GM18520 (cell line): ENCODE data around the gene IKZF5.
A peak's percentile ranks its signal among the peaks of the same experiment; 100 is the strongest.

Experiments
- ATAC-seq: cut with Tn5 transposase; IDR thresholded peaks from one replicate; pipeline ENCODE4 v1.9.1; 2021; ENCODE audit not compliant: unreplicated experiment

IKZF5 gene

DNA sequence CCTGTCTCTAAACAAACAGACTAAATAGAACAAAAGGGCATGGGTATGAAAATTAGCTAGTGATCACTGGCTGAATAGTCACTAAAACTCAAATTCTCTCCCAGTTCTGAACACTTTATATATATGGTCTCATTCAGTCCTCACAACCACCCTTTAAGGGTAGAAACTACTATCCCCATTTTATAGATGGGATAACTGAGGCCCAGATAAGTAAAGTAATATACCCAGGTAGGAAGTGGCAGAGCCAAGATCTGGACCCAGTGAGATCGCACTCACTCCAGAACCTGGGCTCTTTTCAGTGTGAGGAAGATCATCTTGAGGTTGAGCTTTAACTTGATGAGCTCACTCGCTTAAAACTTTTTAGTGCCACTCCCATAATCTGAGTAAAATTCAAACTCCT is 23.9 kb downstream of the IKZF5 start:
- ATAC-seq = no peak

DNA sequence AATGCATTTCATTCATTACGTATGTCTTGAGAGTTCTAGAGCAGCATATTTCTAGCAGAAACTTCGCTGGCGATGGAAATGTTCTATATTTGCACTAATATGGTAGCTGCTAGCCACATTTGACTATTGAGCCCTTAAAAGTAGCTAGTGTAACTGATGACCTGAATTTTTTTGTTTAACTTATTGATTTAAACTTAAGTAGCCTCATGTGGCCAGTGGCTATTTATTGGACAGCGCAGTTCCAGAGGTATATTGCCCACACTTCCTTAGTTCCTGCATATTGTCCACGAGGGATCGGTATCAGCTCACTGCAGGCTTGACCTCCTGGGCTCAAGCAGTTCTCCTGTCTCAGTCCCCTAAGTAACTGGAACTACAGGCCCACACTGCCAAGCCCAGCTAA is 24.7 kb downstream of the IKZF5 start:
- ATAC-seq = no peak

DNA sequence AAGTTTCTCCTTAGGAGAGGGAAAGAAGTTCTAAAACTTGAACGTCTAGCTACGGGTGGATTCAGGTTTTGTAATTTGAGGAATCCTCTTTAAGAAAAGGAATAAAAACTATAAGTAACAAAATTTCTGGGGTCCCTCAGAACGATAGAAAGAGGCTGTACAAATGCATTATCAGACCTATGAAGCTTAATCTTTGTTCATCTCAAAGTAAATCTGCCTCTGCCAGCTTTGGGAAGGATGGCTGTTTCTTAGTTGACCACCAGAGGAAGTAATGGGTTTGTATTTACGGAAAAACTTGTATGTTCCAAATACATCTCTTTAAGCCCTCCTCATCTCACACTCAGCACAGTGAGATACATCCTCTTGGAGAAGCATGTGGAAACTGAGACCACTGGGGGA is 27.5 kb downstream of the IKZF5 start:
- no peak for ATAC-seq

DNA sequence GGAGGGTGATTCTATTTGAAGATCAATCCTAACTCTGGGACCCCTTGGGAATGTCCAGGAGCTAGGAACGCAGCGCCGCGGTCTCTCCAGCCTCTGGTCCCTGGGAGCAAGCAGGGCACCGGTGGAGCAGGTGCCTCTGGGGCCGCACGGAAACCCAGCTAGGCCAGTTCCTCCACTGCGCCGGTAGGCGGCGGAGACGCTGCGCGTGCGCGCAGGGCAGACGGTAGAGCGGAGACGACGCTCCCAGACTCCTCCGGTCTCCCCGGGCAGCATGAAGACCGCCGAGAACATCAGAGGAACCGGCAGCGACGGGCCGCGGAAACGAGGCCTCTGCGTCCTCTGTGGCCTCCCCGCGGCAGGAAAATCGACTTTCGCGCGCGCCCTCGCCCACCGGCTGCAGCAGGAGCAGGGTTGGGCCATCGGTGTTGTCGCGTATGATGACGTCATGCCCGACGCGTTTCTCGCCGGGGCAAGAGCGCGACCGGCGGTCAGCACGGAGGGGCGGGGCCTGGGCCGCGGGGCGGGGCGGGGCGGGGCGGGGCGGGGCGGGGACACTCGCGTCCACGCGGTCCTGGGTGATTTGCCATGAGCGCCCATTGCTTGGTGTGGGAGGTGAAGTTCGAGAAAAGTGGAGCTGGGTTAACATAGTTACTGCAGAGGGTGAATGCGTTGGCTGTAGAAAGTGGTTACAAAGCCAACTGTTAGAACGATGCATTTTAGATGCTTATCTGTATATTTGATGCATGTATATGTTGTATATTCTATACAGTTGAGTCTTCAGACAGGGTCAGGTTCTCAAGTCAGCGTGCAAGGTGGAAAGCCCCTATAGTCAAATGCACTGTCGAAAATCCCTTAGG is 28.2 kb downstream of the IKZF5 start, which contains the start of gene PSTK:
TSS of gene PSTK (plus strand) at position 193 of the 857 bp plus-strand sequence. CDS start at position 272, 79 bp downstream.
- ATAC-seq = peak; percentile 90

DNA sequence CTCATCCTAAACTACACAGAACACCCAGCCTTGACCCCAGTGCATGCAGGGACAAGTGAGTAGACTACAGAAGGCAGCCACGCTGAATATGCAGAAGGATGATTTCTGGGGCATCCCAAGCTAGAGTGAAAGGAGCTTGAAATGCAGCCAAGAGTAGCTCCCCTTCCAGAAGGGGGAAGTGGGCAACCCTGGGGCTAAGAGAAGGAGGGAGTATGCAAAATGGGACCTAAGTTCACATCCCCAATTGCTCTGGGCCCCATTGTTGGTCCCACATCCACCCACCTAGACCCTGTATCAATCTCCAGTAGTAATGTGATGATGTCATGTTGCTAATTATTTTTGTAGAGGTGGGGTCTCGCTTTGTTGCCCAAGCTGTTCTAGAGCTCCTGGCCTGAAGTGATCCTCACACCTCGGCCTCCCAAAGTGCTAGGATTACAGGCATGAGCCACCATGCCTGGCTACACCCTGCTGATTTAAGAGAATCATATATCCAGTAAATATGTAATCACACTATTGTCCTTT is 34.0 kb downstream of the IKZF5 start:
- no peak for ATAC-seq

DNA sequence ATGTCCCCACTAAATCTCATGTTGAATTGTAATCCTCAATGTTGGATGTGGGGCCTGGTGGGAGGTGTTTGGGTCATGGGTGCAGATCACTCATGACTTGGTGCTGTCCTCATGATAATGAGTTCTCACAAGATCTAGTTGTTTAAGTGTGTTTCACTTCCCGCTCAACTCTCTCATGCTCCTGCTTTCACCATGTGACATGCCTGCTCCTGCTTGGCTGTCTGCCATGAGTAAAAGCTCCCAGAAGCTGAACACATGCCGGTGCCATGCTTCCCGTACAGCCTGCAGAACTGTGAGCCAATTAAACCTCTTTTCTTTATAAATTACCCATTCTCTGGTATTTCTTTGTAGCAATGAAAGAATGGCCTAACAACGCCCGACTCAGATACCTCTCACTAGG is 34.6 kb downstream of the IKZF5 start:
- no peak for ATAC-seq

DNA sequence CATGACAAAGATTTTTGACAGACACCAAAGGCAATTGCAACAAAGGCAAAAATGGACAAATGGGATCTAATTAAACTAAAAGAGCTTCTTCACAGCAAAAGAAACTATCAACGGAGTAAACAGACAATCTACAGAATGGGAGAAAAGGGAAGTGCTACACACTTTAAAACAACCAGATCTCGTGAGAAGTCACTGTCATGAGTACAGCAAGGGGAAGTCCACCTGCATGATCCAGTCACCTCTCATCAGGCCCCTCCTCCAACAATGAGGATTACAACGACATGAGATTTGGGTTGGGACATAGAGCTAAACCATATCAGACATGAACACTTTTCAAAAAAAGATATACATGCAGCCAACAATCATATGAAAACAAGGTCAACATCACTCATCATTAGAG is 39.9 kb downstream of the IKZF5 start:
- no peak for ATAC-seq

DNA sequence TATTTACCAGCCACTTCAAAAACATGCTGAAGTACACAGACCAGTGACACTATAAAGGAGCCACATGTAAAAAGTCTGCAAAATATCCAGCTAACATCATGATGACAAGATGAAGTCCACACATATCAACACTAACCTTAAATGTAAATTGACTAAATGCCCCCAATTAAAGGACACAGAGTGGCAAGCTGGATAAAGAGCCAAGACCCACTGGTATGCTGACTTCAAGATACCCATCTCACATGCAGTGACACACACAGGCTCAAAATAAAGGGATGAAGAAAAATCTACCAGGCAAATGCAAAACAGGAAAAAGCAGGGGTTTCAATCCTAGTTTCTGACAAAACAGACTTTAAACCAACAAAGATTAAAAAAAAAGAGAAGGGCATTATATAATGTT is 41.7 kb downstream of the IKZF5 start:
- ATAC-seq = no peak

DNA sequence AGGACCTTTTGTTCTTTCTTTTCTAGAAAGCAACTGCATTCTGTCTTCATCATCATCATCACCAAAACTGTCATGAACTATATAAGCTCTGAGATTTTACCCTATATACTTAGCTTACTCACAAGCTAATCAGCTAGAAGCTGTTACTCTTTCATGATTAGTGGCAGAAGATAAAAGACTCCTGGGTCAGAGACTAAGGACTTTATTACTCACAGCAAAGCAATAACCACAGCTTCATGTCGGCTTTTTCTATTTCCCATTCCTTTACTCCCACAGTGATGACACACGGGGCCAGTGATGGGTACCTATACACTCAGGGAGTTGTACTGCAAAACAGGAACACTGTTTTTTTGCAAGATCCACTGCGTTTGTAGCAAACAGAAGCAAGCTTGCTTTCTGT is 46.2 kb downstream of the IKZF5 start:
- no peak for ATAC-seq

DNA sequence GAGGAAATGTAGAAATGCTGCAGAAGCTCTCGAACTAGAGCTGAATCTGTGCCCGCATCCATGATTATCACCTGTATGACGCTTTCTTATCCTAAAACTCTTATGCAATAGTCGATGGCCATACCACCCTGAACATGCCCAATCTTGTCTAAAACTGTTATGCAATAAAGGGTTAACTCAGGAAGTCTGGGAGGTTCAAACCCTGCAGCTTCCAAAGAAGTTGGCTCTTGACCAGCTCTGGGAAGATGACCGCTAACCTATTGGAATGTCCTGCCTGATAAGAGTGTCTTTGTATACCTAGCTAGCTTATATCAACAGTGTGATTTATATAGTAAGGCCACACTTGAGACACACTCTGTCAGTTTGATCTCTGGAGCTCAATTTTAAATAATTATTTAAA is 51.1 kb downstream of the IKZF5 start:
- no peak for ATAC-seq

DNA sequence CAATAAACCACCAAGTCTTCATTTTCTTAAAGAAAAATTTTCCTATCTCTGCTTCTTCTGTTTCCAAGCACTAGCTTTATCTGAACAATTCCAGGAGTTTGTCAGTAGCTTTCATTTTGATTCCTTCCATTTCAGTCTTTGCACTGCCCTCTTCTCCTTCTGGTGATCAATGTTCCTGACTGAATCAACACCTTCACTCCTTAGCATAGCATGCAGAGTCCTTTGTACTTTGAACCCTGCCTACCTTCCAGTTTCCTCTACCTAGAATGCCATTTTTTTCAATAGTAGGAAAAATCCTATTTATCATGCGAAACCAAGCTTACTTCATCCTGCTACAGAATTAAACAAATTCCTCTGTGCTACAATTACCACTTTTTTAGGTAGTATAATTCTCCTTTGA is 52.7 kb downstream of the IKZF5 start:
- no peak for ATAC-seq

DNA sequence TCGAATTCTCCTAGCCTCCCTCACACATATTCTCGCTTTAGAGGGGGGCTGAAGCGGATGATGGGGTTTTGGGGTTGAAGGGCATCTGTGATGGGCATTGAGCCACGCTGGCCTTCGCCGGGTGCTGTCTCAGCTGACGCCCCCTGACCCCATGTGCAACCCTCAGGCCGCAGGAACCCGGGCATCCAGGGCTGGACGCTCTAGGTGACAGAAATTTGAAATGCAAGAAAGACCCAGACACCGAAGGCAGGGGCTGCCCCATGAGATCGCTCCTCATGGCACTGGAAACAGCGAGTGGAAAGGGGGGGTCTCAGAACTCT is 53.9 kb downstream of the IKZF5 start:
- no peak for ATAC-seq

DNA sequence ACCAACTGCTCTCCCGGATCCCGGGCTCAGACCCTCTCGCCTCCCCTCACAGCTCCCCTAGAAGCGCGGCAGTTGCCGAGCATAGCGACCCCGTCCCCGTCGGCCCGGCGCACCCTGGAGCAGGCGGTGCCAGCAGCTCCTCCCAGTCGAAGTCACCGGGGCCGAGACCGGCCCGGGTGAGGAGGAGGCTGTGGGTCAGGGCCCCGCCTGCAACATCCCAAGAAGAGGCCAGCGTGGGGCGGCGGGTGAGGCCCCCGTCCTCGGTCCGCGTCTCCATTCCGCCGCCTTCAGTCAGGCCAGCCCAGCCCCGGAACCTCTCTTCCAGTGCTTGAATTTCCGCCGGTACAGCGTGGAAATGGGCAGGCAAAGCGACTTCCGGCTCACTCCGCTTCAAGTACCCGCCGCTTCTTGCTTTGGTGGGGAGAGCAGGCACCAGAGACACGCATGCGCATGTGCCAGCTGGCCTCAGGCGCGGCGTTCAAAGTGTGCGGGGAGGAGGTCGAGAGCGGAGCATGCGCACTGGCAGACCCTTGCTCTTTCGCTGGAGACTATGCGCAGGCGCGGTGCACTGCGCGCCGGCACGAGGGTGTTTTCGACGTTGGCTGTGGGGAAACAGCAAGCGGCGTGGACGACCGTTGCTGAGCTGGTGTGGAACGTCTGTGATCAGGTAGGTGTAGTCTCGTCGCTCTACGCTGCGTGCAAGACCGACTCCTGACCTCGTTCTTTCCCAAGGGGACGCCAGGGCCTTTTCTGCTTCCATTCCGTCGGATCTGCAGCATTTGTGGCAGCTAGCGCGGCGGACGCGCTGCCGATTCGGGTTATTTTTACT is 54.5 kb downstream of the IKZF5 start, which contains the start of gene C10orf88:
TSS of gene C10orf88 (minus strand) at position 326 of the 829 bp plus-strand sequence. CDS start at position 277, 49 bp downstream.
- ATAC-seq = peak; percentile 89

DNA sequence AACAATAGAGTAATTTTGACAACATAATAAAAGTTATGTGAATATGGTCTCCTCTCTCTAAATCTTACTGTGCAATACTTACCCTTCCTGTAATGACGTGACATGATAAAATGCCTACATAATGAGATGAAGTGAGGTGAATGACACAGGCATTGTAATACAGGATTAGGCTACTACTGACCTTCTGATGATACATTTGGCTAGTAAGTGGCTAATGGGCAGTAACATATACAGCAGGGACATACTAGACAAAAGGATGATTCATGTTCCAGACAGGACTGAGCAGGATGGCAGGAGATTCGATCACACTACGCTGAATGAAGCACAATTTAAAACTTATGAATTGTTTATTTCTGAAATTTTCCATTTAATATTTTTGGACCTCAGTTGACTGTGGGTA is 59.3 kb downstream of the IKZF5 start:
- ATAC-seq = no peak
